ENCODE measurements around the gene USP9X. TPM values are rescaled to one million over a fixed set of nuclear protein-coding genes. Genes with fewer than 3 reads are reported as not detected.

The USP9X gene
- total RNA-seq, 1 donor from 2014 or later, result 80.4 TPM

DNA sequence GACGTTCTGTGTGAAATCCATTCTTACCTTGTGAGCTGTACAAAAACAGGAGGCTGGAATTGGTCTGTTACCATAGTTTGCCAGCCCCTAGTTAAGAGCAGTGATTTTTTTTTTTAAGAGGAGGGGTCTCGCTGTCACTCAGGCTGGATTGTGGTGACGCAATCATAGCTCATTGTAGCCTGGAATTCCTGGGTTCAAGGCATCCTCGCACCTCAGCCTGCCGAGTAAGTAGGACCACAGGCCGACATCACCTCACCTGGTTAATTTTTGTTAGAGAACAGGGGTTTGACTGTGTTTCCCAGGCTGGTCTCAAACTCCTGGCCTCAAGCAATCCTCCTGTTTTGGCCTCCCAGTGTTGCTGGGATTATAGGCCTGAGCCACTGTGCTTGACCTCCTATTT, 7.5 kb downstream of the USP9X start:
- no peak overlapping the region for H3K27ac Mint-ChIP-seq (ENCODE audit: unreplicated experiment)
- no peak for DNase-seq (ENCODE audit: extremely low spot score, unreplicated experiment)
- no peaks in the 10 kb centered on the region for H3K27me3 Mint-ChIP-seq (ENCODE audit: unreplicated experiment)
- H3K9me3 Mint-ChIP-seq (ENCODE audit: unreplicated experiment), result no peaks in the 10 kb centered on the region
- H3K36me3 Mint-ChIP-seq (ENCODE audit: unreplicated experiment), result peaks cover 1% of the 10 kb centered on the region
- peaks cover 74% of the 10 kb centered on the region for H3K4me1 Mint-ChIP-seq (ENCODE audit: unreplicated experiment)
- TF ChIP-seq, protein P1, sequence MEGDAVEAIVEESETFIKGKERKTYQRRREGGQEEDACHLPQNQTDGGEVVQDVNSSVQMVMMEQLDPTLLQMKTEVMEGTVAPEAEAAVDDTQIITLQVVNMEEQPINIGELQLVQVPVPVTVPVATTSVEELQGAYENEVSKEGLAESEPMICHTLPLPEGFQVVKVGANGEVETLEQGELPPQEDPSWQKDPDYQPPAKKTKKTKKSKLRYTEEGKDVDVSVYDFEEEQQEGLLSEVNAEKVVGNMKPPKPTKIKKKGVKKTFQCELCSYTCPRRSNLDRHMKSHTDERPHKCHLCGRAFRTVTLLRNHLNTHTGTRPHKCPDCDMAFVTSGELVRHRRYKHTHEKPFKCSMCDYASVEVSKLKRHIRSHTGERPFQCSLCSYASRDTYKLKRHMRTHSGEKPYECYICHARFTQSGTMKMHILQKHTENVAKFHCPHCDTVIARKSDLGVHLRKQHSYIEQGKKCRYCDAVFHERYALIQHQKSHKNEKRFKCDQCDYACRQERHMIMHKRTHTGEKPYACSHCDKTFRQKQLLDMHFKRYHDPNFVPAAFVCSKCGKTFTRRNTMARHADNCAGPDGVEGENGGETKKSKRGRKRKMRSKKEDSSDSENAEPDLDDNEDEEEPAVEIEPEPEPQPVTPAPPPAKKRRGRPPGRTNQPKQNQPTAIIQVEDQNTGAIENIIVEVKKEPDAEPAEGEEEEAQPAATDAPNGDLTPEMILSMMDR (IDR thresholded peaks at IDR 0.05), result no peak
- no peak overlapping the region for H3K4me3 Mint-ChIP-seq (ENCODE audit: unreplicated experiment)

DNA sequence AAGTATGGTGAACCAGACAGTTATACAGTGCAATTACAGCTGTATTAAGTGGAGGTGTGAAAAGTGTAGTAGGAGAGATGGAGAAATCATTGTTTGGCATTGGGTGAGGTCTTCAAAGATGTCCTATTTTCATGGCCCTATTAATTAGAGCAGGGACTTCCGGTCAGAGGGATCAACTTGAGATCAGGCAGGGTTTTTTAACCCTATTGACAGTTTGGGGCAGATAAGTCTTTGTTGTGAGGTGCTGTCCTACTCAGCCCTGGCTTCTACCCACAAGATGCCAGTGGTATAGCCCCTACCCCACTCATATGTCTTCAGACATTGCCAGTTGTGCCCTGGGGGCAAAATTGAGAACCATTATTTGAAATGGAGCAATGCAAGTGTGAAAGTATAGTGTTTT, 9.9 kb downstream of the USP9X start:
- Mint-ChIP-seq H3K4me1 (ENCODE audit: unreplicated experiment) (peaks cover 55% of the 10 kb centered on the region), H3K27ac (ENCODE audit: unreplicated experiment) (no peak overlapping the region), H3K4me3 (ENCODE audit: unreplicated experiment) (no peak overlapping the region)

DNA sequence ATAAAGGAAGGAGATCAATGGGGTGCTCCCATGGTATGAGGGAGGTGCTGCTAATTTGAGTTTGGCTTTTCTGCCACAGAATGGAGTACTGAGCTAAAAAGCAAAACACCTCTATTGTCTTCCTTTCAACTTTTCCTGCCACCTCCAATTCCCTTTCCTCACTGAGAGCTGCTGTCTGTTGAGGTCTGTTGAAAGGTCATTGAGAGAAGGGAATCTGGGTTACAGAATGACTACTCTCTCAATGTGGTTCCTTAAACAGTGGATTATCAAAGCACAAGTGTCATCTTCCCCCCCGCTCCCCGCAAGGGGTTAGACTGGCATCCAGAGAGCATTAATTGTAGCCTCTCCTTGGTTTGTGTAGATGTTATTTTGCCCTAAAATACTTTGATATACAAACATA, 10.7 kb downstream of the USP9X start:
- Mint-ChIP-seq H3K4me1 (ENCODE audit: unreplicated experiment) (peaks cover 48% of the 10 kb centered on the region), H3K9me3 (ENCODE audit: unreplicated experiment) (no peaks in the 10 kb centered on the region), H3K4me3 (ENCODE audit: unreplicated experiment) (no peak overlapping the region), H3K36me3 (ENCODE audit: unreplicated experiment) (peaks cover 1% of the 10 kb centered on the region), H3K27ac (ENCODE audit: unreplicated experiment) (no peak overlapping the region), H3K27me3 (ENCODE audit: unreplicated experiment) (no peaks in the 10 kb centered on the region)
- no peak for DNase-seq (ENCODE audit: extremely low spot score, unreplicated experiment)
- TF ChIP-seq, protein P1 (IDR thresholded peaks at IDR 0.05), result no peak

More for the DNA sequence above, 9.9 kb downstream of the USP9X start:
- TF ChIP-seq, protein P1 (IDR thresholded peaks at IDR 0.05), result no peak
- Mint-ChIP-seq H3K36me3 (ENCODE audit: unreplicated experiment) (peaks cover 1% of the 10 kb centered on the region), H3K9me3 (ENCODE audit: unreplicated experiment) (no peaks in the 10 kb centered on the region), H3K27me3 (ENCODE audit: unreplicated experiment) (no peaks in the 10 kb centered on the region)
- DNase-seq (ENCODE audit: extremely low spot score, unreplicated experiment), result no peak

DNA sequence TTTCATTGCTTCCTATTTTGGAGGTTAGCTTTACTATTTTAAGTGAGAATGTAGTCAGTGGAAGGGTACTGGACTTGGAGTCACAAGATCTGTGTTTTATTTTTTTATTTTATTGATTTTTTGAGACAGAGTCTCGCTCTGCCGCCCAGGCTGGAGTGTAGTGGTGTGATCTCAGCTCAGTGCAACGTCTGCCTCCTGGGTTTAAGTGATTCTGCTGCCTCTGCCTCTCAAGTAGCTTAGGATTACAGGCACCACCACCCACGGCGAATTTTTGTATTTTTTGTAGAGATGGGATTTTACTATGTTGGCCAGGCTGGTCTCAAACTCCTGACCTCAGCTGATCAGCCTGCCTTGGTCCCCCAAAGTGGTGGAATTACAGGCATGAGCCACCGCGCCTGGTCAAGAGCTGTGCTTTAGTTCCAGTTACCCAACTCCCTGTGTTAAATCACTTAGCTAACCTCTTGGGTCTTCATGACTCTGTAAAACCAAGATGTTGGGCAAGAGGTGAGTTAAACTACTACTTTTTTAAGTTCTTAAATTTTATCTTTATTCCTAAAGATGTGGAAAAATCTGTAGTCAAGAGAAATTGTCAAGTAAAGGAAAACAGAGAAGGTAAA, 11.2 kb downstream of the USP9X start:
- H3K9me3 Mint-ChIP-seq (ENCODE audit: unreplicated experiment), result no peaks in the 10 kb centered on the region

DNA sequence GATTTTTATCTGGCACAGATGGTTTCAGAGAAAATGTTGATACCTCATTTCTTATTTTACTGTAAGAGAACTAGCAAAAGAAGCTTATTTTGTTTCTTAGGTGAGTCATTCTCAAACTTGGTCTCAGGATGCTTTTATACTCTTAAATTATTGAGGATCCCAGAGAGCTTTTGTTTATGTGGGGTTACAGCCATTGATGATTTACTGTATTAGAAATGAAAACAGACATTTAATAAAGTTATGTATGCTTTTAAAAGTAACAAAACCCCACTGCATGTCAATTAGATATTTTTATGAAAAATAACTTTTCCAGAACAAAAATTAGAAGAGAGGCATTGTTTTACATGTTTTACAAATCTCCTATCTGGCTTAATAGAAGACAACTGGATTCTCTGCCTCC, 12.1 kb downstream of the USP9X start:
- Mint-ChIP-seq H3K27ac (ENCODE audit: unreplicated experiment) (peak overlapping the region; percentile 23), H3K4me3 (ENCODE audit: unreplicated experiment) (no peak overlapping the region), H3K4me1 (ENCODE audit: unreplicated experiment) (peaks cover 34% of the 10 kb centered on the region), H3K27me3 (ENCODE audit: unreplicated experiment) (no peaks in the 10 kb centered on the region), H3K36me3 (ENCODE audit: unreplicated experiment) (peaks cover 1% of the 10 kb centered on the region), H3K9me3 (ENCODE audit: unreplicated experiment) (no peaks in the 10 kb centered on the region)
- DNase-seq (ENCODE audit: extremely low spot score, unreplicated experiment), result no peak
- TF ChIP-seq, protein P1 (IDR thresholded peaks at IDR 0.05), result no peak

More for the DNA sequence above, 11.2 kb downstream of the USP9X start:
- peaks cover 1% of the 10 kb centered on the region for H3K36me3 Mint-ChIP-seq (ENCODE audit: unreplicated experiment)
- no peaks in the 10 kb centered on the region for H3K27me3 Mint-ChIP-seq (ENCODE audit: unreplicated experiment)
- no peak for DNase-seq (ENCODE audit: extremely low spot score, unreplicated experiment)
- TF ChIP-seq, protein P1 (IDR thresholded peaks at IDR 0.05), result no peak
- peak overlapping the region; percentile 41 for H3K27ac Mint-ChIP-seq (ENCODE audit: unreplicated experiment)
- H3K4me1 Mint-ChIP-seq (ENCODE audit: unreplicated experiment), result peaks cover 42% of the 10 kb centered on the region
- H3K4me3 Mint-ChIP-seq (ENCODE audit: unreplicated experiment), result no peak overlapping the region

Measured in osteocyte (in vitro differentiated cells).